MCF 10A (cell line): ENCODE measurements around the gene CFAP298. TPM values are rescaled to one million over a fixed set of nuclear protein-coding genes. Genes with fewer than 3 reads are reported as not detected.

Experiments used
- BruUV-seq: library from RNA; stranded (reverse); fragments of 400-500 nt; replicated peaks from 2 replicates; lab custom pipeline; 2021; lab: Mats Ljungman, UMichigan
- CTCF ChIA-PET: fragments of 300-600 bp; sonication (Branson Sonifier 250); formaldehyde crosslinking; extraction: SDS; loops from one replicate; lab custom pipeline; 2021; ENCODE audit warnings: antibody characterized with exemption, inconsistent platforms; lab: Yijun Ruan, JAX
- POLR2A ChIA-PET: fragments of 300-600, 350-650 bp; sonication (Branson Sonifier 250); formaldehyde crosslinking; extraction: SDS; loops from one replicate; lab custom pipeline; 2020; ENCODE audit warnings: antibody characterized with exemption, inconsistent platforms; lab: Yijun Ruan, JAX
- DNase-seq: peaks from one replicate; pipeline ENCODE4 v3.0.0-alpha.2; 2018; ENCODE audit not compliant: unreplicated experiment
- H3K27ac Mint-ChIP-seq: one replicate; pipeline ENCODE4 v1.8.0; 2022; ENCODE audit warnings: mild to moderate bottlenecking, low read depth, mixed read lengths; ENCODE audit not compliant: unreplicated experiment
- H3K27me3 Mint-ChIP-seq: one replicate; pipeline ENCODE4 v1.8.0; 2022; ENCODE audit warnings: mixed read lengths; ENCODE audit not compliant: insufficient read depth, unreplicated experiment
- H3K36me3 Mint-ChIP-seq: one replicate; pipeline ENCODE4 v1.8.0; 2022; ENCODE audit warnings: mild to moderate bottlenecking, moderate library complexity, mixed read lengths; ENCODE audit not compliant: insufficient read depth, unreplicated experiment
- H3K4me1 Mint-ChIP-seq: one replicate; pipeline ENCODE4 v1.8.0; 2022; ENCODE audit warnings: mixed read lengths; ENCODE audit not compliant: insufficient read depth, unreplicated experiment
- H3K4me3 Mint-ChIP-seq: one replicate; pipeline ENCODE4 v1.8.0; 2022; ENCODE audit warnings: mild to moderate bottlenecking, moderate library complexity, mixed read lengths; ENCODE audit not compliant: unreplicated experiment
- H3K9me3 Mint-ChIP-seq: one replicate; pipeline ENCODE4 v1.8.0; 2022; ENCODE audit warnings: mixed read lengths; ENCODE audit not compliant: unreplicated experiment
- intact Hi-C: fragments of 100-400 bp; cut with micrococcal nuclease; formaldehyde crosslinking; loops from 2 replicates; pipeline ENCODE4 v1.14.1; 2022
- total RNA-seq: library from RNA; stranded (reverse); gene quantifications from 2 replicates; pipeline ENCODE4 v1.2.3, GENCODE V29; 2022
- TF ChIP-seq, protein P1 (sequence below): fragments of 200-600 bp; IDR thresholded peaks from one replicate; pipeline ENCODE4 v1.8.0; 2022; ENCODE audit warnings: antibody characterized with exemption, mild to moderate bottlenecking; ENCODE audit not compliant: unreplicated experiment

The CFAP298 gene
- total RNA-seq, 1 experiment from 2014 or later: 52.7 TPM

DNA sequence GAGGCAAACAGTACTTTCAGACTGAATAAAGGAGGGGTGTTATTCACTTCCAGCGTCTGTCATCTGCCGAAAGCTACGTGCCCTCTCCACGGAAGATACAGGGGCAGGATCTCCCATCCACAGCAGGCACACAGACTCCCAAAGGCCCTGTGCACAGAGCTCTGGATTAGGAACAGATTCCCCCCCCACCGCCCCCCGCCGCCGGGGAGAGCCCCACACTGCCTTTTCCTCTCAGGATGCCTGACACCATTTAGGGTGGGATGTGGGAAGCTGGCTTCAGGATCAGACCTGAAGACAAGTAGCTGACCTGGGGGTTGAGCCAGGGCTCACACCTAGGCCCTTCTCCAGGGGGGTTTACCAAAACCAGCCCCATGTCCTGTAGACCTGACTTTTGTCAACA is 18.5 kb downstream of the CFAP298 start:
- Mint-ChIP-seq H3K4me1 (peaks cover 13% of the 10 kb centered on the region), H3K27ac (no peak overlapping the region), H3K9me3 (no peaks in the 10 kb centered on the region), H3K4me3 (no peak overlapping the region), H3K36me3 (peaks cover 4% of the 10 kb centered on the region), H3K27me3 (no peaks in the 10 kb centered on the region)
- intact Hi-C loops: no loop called here
- ChIA-PET POLR2A (no interaction called here), CTCF (interaction anchor here (0.6 to 1.0 kb wide), 2 partner anchors 8 to 62 kb away, joined by 4 to 5 read pairs; no protein-coding TSS in a partner anchor)
- DNase-seq: no peak
- TF ChIP-seq, protein P1, sequence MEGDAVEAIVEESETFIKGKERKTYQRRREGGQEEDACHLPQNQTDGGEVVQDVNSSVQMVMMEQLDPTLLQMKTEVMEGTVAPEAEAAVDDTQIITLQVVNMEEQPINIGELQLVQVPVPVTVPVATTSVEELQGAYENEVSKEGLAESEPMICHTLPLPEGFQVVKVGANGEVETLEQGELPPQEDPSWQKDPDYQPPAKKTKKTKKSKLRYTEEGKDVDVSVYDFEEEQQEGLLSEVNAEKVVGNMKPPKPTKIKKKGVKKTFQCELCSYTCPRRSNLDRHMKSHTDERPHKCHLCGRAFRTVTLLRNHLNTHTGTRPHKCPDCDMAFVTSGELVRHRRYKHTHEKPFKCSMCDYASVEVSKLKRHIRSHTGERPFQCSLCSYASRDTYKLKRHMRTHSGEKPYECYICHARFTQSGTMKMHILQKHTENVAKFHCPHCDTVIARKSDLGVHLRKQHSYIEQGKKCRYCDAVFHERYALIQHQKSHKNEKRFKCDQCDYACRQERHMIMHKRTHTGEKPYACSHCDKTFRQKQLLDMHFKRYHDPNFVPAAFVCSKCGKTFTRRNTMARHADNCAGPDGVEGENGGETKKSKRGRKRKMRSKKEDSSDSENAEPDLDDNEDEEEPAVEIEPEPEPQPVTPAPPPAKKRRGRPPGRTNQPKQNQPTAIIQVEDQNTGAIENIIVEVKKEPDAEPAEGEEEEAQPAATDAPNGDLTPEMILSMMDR: no peak
- no TSS peak for BruUV-seq

DNA sequence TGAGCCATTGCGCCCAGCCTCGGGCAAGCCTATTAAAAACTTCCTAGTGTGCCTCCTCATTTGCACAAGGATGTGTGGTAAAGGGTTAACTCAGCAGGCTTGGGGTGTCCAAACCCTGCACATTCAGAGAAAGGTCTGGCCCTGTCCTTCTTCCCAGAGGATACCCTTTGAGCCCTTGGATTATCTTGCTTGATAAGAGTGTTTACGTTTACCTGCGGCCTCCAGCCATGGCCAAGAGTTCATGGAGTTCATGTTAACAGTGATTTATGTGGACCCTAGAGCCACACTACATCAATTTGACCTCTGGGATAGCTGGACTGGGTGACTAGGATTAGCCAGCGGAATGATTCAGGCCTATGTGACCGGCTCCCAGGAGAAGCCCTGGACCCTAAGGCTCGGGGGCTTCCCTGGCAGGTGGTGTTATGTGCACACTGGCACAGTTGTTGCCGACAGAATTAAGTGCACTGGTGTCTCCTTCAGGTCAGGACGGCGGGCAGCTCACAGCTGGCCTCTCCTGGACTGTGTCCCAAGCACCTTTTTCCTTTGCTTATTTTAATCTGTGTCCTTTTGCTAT is 19.2 kb downstream of the CFAP298 start:
- H3K27ac Mint-ChIP-seq: no peak overlapping the region
- no peaks in the 10 kb centered on the region for H3K27me3 Mint-ChIP-seq
- intact Hi-C loops: no loop called here
- CTCF ChIA-PET: interaction anchor here (0.6 to 1.0 kb wide), 2 partner anchors 9 to 61 kb away, joined by 4 to 5 read pairs; no protein-coding TSS in a partner anchor
- no peaks in the 10 kb centered on the region for H3K36me3 Mint-ChIP-seq
- peaks cover 13% of the 10 kb centered on the region for H3K4me1 Mint-ChIP-seq
- DNase-seq: no peak
- H3K4me3 Mint-ChIP-seq: no peak overlapping the region
- POLR2A ChIA-PET: interaction anchor here (0.6 kb wide), 1 partner anchor 11 kb away, joined by 3 read pairs; no protein-coding TSS in a partner anchor
- BruUV-seq: no TSS peak
- TF ChIP-seq, protein P1: no peak
- H3K9me3 Mint-ChIP-seq: no peaks in the 10 kb centered on the region

GRCh38 chr21:32590130-32590529 is 22.0 kb downstream of the CFAP298 start:
- no peak for DNase-seq
- Mint-ChIP-seq H3K27ac (no peak overlapping the region), H3K27me3 (no peaks in the 10 kb centered on the region), H3K4me3 (no peak overlapping the region), H3K9me3 (no peaks in the 10 kb centered on the region), H3K36me3 (no peaks in the 10 kb centered on the region), H3K4me1 (no peaks in the 10 kb centered on the region)
- no TSS peak for BruUV-seq
- intact Hi-C loops: no loop called here
- TF ChIP-seq, protein P1: no peak
- CTCF ChIA-PET: interaction anchor here (0.6 to 5.8 kb wide), 2 partner anchors 10 to 20 kb away, joined by 3 to 36 read pairs; no protein-coding TSS in a partner anchor
- POLR2A ChIA-PET: interaction anchor here (1.1 kb wide), 1 partner anchor 15 kb away, joined by 3 read pairs; no protein-coding TSS in a partner anchor

GRCh38 chr21:32587651-32588050 is 24.5 kb downstream of the CFAP298 start:
- H3K4me1 Mint-ChIP-seq: no peaks in the 10 kb centered on the region
- no TSS peak for BruUV-seq
- ChIA-PET POLR2A (no interaction called here), CTCF (interaction anchor here (0.7 to 5.8 kb wide), 5 partner anchors 13 to 162 kb away, joined by 3 to 36 read pairs (median 3); no protein-coding TSS in a partner anchor)
- H3K27me3 Mint-ChIP-seq: no peaks in the 10 kb centered on the region
- no peak overlapping the region for H3K27ac Mint-ChIP-seq
- no peaks in the 10 kb centered on the region for H3K9me3 Mint-ChIP-seq
- TF ChIP-seq, protein P1: no peak
- DNase-seq: no peak
- no peaks in the 10 kb centered on the region for H3K36me3 Mint-ChIP-seq
- intact Hi-C loops: no loop called here
- no peak overlapping the region for H3K4me3 Mint-ChIP-seq
